Kidney epithelial cell (primary cell): ENCODE results near the gene TMEM179. TPM values are rescaled to one million over a fixed set of nuclear protein-coding genes. Genes with fewer than 3 reads are reported as not detected.

Experiments used
- DNase-seq: peaks from one replicate; pipeline ENCODE4 v3.0.0-alpha.2; 2010; ENCODE audit warnings: low read depth
- H3K27me3 ChIP-seq: 2 replicates; pipeline ENCODE4 v1.6.0; 2011; ENCODE audit warnings: low read length; ENCODE audit not compliant: control insufficient read depth, insufficient read depth
- H3K36me3 ChIP-seq: 2 replicates; pipeline ENCODE4 v1.5.1; 2011; ENCODE audit warnings: low read length; ENCODE audit not compliant: control insufficient read depth, insufficient read depth
- H3K4me3 ChIP-seq: 2 replicates; pipeline ENCODE4 v1.5.1; 2011; ENCODE audit warnings: low read depth, mild to moderate bottlenecking, control low read depth, low read length
- CTCF ChIP-seq: IDR thresholded peaks from 2 replicates; pipeline ENCODE4 v1.5.1; 2011; ENCODE audit warnings: mild to moderate bottlenecking, moderate library complexity, low read length, control low read depth, inconsistent platforms; ENCODE audit not compliant: insufficient read depth, poor library complexity, severe bottlenecking
- total RNA-seq: library from RNA; depleted of rRNA; stranded (reverse); fragments of >200 nt; gene quantifications from 2 replicates; pipeline ENCODE4 v1.2.3, GENCODE V29; 2015

TMEM179 gene
- total RNA-seq, 1 donor from 2014 or later = not detected

- no peak for TF ChIP-seq CTCF
- DNase-seq = no peak
- H3K27me3 ChIP-seq = no peaks in the 10 kb centered on the region
Measured at GRCh38 chr14:104624939-104625338, 20.4 kb upstream of the TMEM179 start.

GRCh38 chr14:104614126-104614812 is 9.7 kb upstream of the TMEM179 start:
- no peak for TF ChIP-seq CTCF
- H3K36me3 ChIP-seq = no peaks in the 10 kb centered on the region
- peaks cover 8% of the 10 kb centered on the region for H3K27me3 ChIP-seq
- H3K4me3 ChIP-seq = no peak overlapping the region
- no peak for DNase-seq

More at GRCh38 chr14:104624939-104625338, 20.4 kb upstream of the TMEM179 start:
- Histone ChIP-seq H3K36me3 (no peaks in the 10 kb centered on the region), H3K4me3 (no peak overlapping the region)

- H3K27me3 ChIP-seq = peaks cover 3% of the 10 kb centered on the region
- no peak for DNase-seq
- no peaks in the 10 kb centered on the region for H3K36me3 ChIP-seq
- H3K4me3 ChIP-seq = no peak overlapping the region
- no peak for TF ChIP-seq CTCF
Measured at GRCh38 chr14:104611881-104612280, 7.3 kb upstream of the TMEM179 start.

GRCh38 chr14:104610749-104611310 is 6.3 kb upstream of the TMEM179 start:
- TF ChIP-seq CTCF = no peak
- H3K27me3 ChIP-seq = no peaks in the 10 kb centered on the region
- no peak for DNase-seq
- H3K4me3 ChIP-seq = no peak overlapping the region
- H3K36me3 ChIP-seq = no peaks in the 10 kb centered on the region

- H3K27me3 ChIP-seq = peaks cover 7% of the 10 kb centered on the region
- no peak for TF ChIP-seq CTCF
- H3K36me3 ChIP-seq = no peaks in the 10 kb centered on the region
- no peak overlapping the region for H3K4me3 ChIP-seq
- DNase-seq = no peak
Measured at GRCh38 chr14:104609666-104610065, 5.1 kb upstream of the TMEM179 start.

- Histone ChIP-seq H3K4me3 (no peak overlapping the region), H3K27me3 (peaks cover 26% of the 10 kb centered on the region), H3K36me3 (no peaks in the 10 kb centered on the region)
- DNase-seq = no peak
- no peak for TF ChIP-seq CTCF
Measured at GRCh38 chr14:104603711-104604401, 716 bp downstream of the TMEM179 start.
